GM19397 (cell line): Measurements from ENCODE around the gene ONECUT3.

ENCODE experiments used
- ATAC-seq: cut with Tn5 transposase; IDR thresholded peaks from one replicate; pipeline ENCODE4 v1.9.1; 2021; ENCODE audit warnings: mild to moderate bottlenecking, moderate library complexity; ENCODE audit not compliant: unreplicated experiment

Gene ONECUT3

DNA sequence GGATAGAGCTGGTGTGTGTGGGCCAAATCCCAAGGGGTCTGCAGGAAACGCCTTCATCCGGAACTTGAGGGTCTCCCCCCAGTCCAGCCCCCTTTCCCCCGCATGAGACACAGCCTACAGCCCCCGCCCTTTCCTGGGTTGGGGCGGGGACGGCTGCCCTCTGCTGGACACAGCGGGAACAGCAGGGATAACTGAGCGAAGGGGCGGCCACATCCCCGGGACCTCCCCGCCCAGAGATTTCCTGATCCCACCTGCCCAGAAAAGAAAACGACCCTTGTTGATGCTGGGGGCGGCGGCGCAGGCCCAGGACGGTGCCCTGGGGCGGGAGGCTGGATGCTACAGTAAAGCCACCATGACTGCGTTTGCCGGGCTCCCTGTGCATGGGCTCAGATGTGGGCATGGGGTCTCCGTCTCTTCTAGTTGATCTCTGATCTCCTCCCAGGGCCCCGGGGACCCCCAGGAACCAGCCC is 14.2 kb downstream of the ONECUT3 start:
- no peak for ATAC-seq

DNA sequence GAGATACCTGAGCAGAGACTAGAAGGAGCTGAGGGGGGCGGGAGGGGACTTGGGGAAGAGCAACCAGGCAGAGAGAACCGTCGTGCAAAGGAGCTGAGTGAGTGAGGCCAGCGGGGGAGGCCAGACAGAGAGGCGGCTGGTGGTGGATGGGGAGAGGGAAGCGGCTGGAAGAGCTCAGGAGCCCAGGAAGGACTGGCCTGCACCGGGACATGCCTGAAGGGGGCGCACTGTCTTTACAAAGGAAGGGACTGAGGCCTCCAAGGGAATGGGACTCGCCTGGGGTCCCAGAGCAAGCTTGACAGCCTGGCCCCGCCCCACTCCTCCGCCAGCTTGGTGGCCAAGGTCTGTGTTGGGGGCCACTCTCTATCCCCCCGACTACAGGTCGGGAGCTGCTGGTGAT is 14.9 kb downstream of the ONECUT3 start:
- ATAC-seq = no peak

DNA sequence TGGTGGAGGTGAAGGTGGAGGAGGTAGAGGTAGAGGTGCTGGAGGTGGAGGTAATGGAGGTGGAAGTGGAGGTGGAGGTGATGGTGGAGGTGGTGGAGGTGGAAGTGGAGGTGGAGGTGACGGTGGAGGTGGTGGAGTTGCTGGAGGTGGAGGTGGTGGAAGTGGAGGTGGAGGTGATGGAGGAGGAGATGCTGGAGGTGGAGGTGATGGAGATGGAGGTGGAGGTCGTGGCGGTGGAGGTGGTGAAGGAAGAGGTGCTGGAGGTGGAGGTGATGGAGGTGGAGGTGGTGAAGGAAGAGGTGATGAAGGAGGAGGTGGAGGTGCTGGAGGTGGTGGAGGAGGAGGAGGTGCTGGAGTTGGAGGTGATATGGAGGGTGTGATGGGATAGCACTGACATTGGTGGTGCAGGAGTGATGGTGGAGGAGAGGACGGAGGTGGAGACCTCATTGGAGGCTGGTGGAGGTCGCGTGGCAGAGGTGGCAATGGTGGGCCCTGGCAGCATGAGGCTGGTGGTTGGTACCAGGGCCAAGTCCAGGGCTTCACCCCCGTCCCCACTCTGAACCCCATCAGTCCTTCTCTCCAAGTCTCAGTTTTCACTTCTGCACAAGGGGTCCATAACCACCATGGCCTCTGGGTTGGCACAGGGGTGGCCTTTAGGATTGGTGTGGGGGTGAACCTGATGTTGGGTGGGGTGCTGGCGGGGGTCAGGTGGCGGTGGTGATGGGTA is 15.8 kb downstream of the ONECUT3 start:
- no peak for ATAC-seq

DNA sequence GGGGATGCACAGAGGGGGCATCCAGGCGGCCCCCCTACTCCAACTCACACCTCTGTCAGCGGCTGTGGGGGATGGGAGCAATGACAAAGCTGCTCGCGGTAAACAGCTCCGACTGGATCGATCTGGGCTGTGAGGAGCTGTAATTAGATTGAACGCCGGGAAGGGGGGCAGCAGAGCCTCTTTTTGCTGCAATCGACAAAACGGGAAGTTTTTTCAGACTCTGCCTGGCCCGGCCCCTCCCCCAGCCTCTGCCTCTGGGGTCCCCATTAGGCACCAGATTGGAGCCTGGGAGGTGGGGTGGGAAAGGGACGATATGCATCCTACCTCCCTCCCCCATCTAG is 16.3 kb downstream of the ONECUT3 start:
- no peak for ATAC-seq

DNA sequence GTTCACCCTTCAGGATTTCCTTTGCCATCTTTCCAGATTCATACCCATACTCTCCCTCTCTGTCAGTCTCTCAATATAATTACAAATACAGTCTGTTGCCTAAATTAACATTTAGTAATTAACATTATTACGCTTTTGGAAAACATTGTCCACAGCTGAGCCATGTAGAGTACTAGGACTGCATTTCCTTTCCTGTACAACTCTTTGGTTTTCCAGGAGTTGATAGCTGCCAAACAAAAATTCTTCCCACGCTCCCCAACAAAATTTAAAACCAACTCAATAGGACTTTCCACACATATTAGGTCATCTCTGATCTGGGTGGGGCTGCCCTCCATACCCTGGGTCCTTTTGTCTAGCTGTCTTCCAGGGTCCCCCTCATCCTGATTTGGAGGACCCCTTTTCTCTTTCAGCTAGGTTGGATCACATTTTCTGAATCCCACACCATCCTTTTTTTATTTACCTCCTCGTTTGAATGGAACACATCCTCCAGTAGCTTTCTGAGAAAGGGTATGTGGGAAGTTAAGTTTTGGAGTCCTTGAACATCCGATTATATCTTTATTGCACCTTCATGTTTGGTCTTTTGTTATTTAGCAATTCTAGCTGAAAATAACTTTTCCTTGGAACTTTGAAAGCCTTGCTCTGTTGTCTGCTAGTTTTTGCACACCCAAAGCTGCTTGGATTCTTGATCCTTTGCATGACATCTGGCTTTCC is 17.7 kb downstream of the ONECUT3 start:
- no peak for ATAC-seq

DNA sequence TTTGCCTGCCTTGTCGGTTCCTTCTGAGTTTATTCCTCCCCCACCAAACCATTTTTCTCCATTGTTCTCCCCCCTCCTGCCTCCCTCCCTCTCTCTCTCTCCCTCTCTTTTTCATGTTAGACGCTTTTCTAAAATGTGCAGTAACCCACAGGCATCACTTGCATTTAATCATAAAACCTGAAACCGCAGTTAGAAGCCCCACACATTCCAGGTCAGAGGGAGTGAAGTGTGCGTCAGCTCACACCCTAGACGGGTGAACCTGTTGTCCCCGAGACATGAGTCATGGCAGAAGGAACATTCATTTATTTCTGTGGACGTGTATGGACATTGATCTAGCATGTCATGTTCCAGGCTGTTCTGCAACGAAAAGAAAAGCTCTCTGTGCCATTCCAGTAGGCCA is 19.9 kb downstream of the ONECUT3 start:
- ATAC-seq = no peak

DNA sequence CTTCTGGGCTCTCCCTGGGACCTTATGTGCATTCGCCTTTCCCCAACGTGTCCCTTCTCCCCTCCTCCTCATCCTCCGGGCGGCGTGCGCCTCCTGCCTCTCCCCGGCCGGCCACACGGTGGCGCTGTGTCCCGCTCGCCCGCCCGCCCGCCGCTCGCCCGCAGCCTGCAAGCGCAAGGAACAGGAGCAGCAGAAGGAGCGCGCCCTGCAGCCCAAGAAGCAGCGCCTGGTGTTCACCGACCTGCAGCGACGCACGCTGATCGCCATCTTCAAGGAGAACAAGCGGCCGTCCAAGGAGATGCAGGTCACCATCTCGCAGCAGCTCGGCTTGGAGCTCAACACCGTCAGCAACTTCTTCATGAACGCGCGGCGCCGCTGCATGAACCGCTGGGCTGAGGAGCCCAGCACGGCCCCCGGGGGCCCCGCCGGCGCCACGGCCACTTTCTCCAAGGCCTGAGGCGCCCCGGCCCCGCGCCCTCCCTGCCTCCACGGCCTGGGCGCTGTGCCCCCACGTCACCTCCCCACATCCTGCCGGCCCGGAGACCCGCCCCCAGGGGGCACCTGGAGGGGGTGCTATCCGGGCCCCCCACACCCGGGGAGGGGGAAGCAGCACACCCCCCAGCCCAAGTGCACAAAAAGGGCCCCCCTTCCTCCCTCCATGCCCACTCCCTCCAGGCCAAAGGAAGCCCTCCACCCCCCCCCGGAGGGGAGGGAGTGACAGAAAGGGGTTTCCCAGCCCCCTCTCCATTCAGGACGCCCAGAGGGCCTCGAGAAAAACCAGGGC is 21.9 kb downstream of the ONECUT3 start:
- ATAC-seq = no peak

DNA sequence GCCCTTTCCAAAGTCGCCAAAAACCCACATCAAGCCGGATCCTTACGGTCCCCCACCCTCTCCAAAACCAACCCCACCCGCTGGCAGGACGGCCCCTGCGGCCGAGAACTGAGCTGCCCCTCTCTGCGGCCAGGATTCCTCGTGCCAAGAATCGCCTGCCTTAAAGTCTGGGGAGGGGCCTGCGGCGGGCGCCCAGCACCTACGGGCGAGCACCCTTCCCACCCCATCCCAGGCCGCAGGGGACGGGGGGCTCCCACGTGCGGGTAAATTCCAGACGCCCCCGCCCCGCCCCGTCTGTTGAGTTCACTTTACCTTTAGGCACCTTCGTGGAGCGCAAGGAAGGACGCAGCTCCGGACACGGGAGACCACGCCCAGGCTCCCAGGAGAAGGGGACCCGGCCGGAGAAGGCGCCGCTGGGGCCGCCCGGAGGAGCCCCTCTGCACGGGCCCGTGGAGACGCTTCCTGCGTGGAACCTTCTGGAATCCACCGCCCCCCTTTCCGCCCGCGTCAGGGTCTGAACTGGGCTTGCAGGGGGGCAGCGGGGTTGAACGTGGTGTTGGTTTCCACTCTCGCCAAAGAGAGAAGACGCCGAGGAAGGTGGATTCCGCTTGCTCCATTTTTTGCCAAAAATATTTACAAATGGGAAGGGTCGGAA is 22.8 kb downstream of the ONECUT3 start:
- ATAC-seq = no peak

DNA sequence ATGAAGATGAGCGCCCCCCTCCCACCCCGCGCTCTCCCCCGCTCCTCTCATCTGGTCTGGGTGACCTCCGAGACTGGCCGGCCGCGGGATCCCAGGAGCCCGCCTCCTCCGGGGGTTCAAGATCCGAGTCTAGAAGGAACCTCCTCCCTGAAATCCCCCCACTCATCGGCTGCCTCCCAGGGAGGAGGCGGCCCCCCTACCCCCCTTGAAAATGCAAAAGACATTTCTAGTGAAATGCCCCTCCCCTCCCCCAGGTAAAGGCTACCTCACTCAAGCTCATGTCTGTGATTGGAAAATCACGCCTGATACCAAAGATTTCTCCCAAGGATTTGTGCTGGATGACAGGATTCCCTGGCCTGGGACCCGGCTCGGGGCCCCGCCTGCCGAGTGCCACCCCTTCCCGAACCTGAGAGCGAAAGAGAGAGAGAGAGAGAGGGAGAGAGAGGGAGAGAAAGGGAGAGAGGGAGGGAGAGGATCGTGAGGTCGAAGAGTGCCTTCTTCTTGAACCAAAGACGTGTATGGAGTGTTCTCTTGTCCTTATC is 23.4 kb downstream of the ONECUT3 start:
- ATAC-seq = no peak

DNA sequence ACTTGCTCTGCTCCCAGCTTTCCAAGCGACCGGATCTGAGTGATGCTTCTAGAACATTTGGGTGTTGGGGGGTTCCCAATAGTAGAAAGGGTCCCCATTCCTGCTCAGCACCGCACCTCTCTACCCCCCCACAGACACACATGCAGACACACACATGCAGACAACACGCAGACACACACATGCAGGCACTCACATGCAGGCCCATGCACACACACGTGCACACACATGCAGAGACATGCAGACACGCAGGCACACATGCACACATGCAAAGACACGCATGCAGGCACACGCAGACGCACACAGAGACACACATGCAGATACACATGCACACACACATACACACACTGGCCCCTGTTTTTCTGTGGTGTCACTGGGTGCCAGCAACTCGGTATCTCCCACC is 23.8 kb downstream of the ONECUT3 start:
- no peak for ATAC-seq

DNA sequence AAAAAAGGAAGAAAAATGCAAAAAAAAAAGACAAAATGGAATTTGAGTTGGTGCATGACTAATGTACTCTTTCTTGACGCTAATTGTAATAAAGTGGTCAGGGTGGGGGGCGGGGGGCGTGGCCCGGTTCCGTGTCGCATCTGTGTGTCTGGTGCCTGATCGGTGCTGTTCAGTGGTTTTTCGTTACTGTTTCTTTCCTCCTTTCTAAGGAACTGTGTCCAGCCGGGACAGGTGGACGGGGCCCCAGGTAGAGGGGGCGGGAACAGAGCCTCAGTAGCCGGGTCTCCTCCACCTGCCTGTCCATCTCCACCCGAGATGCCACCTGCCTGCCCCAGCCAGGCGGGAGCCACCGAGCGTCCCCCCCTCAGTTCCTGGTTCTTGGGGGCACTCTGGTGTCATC is 26.3 kb downstream of the ONECUT3 start:
- no peak for ATAC-seq

DNA sequence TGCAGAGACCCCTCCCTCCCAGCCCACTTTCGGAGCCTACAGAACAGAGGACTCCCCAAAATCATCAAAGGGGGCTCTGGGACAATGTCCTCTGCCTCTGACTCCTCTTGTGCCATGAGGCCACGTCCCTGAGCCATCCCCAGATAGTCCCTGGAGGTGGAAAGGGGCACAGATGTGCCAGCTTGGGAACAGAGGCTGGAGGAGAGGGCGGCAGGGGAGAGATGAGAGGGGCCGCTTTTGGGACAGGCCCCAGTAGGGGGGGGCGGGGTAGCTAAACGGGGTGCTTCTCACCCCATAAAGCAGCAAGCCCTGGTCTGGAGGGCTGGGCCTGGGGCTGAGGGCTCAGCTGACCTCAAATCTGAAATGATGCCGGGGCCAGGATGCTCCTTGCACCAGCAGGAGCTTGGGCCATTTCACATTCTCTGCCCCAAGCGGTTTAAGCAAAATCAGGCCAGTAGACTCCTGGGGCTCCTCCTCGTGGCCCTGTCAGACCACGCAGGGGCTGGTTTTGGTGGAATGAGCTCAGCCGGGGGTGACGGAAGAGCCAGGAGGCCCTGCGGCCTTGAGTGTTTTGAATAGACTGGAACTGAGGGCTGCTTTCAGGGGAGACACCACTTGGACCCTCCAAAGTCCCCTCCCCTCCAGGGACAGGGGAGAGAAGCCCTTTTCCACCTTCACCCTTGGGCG is 27.1 kb downstream of the ONECUT3 start:
- ATAC-seq = no peak

DNA sequence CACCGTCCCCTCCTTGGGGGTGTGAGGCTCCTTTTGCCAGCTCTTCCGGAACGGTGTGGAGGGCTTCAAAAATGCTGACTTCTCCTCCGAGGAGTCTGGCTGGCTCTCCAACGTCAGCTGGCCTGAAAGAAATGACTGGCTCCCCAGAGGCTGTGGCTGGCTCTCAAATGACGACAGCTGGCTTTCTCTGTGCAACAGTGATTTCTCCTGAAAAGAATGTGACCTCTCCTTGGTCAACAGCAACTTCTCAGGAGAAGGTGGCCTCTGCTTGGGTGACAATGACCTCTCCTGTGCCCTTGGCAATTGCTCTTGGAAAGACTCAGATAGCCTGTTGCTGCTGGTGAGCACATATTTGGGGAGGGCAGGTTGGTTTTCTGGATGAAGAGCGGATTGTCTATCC is 29.2 kb downstream of the ONECUT3 start:
- no peak for ATAC-seq

DNA sequence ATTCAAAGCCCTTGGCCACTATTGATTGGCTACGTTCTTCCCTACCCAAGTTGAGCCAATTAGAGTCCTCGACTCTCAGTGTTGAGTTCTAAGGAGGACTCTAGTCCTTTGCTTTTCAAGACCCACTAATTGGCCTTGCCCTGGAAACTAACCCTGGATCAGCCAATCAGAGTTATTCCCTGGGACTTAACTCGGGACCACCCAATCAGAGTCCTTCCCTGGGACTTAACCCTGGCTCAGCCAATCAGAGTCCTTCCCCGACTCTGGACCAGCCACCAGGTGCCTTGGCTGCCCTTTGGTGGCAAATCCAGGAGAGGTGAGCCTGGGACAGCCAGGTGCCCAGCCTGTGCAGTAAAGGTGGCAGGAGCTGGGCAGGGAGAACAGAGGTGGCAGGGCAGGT is 30.0 kb downstream of the ONECUT3 start:
- ATAC-seq = no peak

DNA sequence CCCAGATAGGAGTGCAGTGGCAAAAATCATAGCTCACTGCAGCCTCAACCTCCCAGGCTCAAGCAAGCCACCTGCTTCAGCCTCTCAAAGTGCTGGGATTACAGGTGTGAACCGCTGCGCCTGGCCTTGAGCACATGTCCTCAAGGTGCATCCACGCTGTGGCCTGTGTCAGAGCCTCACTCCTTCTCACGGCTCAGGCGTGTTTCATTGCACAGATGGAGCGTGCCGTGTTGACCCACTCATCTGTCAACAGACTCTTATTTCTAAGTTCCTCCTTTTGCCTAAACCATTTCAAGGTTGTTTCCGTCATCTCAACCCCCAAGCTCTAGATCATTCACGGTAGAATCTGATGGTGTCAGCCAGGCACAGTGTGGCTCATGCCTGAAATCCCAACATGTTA is 30.6 kb downstream of the ONECUT3 start:
- ATAC-seq = no peak

DNA sequence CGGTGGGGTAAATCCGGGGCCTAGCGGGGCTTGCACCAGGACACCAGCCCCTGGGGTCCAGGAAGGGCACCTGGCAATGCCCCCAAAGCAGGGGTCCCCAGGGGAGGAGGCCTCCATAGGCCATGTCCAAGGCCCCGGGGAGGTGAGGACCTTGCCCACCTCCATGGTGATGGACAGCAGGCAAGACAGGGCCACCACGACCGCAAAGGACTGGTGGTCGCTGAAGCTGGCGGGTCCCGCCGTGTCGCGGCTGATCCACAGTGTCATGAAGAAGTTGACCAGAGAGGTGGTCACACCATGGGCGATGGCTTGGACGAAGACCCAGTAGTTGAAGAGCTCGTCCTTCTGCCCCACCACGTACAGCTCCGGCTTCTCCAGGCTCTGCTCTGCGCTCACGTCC is 32.0 kb downstream of the ONECUT3 start:
- no peak for ATAC-seq

DNA sequence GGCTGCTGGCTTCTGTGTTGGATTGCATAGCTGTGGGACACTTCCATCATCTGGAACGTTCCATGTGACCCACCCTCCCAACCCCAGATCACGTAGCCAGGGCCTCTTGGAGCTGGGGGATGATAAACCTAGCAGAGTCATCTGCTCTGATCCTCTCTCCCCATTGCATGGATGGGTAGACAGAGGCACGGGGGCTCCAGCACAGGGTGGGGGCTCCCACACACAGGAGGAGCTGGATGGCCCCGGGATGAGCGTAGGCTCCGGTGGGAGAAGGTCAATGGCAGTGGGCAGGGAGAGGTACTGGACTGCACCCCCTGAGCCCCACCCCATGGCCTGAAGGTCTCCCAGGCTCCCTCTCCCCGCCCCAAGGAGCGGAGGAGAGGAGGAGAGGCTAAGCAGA is 33.4 kb downstream of the ONECUT3 start:
- no peak for ATAC-seq

DNA sequence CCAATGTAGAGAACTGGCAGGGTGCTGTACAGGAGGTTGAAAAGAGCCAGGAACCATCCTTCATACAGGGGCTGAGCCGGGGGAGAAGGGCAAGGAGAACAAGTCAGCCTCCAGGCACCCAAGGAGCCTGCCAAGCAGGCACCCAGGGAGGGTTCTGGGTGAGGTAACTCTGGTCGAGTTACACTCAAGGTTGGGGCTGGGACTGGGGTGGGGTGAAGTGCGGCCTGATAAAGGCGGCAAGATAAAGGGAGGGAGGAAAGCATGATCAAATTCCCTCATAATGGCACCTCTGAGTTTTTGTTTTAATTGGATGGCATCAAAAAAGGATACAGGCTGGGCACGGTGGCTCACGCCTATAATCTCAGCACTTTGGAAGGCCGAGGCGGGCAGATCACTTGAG is 33.8 kb downstream of the ONECUT3 start:
- no peak for ATAC-seq

DNA sequence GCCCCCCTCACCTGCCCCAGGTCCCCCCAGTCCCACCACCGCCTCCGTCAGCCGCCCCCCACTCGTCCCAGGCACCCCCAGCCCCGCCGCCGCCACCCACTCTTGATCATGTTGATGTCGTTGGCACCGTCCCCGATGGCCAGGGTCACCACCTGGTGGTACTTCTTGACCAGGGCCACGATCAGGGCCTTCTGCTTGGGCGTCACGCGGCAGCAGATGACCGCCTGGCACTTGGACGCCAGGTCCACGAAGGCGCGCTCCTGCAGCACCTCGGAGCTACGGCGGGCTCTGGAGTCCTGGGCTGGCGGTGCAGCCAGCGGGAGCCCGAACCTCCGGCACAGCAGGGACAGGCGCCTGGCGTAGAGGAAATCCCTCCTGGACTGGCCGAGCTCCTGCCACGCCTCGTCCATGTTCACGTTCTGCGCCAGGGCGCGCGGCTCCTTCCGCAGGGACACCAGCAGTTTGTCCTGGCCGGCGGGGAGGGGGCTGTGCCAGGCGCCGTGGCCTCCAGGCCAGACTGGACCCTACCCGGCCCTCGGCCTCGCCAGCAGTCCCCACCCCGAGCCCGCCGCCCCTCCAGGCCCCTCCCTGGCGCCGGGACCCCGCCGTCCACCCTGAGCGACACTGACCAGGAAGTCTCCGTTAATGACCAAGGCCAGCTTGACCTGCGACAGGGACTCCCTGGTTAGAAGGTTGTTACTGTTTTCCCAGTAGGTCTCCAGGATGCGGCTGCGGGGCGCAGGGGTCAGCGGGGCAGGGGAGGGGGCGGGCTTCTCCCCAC is 36.1 kb downstream of the ONECUT3 start:
- no peak for ATAC-seq
